ENCODE measurements around the gene EHMT1.
A peak's percentile ranks its signal among the peaks of the same experiment; 100 is the strongest.

Gene EHMT1

DNA sequence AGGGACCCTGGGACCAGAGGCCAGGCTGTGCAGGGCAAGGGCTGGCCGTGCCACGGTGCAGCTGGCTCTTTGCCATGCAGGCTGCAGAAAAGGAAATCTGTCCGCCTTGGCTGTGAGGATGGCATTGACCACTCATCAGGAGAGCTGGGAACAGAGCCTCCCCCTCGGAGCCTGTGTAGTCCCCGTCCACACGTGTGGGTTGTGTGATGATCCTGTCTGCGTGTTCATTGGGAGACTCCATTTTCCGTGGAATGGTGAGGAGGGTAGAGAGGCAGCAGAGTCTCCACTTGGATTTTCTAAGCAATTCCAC is 47.7 kb downstream of the EHMT1 start:
- H3K4me1 ChIP-seq (ENCODE audit: control insufficient read depth, insufficient read depth, low read length), result peaks cover 75% of the 10 kb centered on the region
- peak overlapping the region; percentile 88 for H3K27ac ChIP-seq (ENCODE audit: low read depth, low read length)
- peaks cover 7% of the 10 kb centered on the region; the same call in 1 of the 2 replicates for H3K36me3 ChIP-seq (ENCODE audit: control insufficient read depth, insufficient read depth, low read length)
- H3K9me3 ChIP-seq (ENCODE audit: control insufficient read depth, insufficient read depth, low read length), result no peaks in the 10 kb centered on the region
- peak overlapping the region; percentile 59 for H3K9ac ChIP-seq (ENCODE audit: low read depth, low read length)
- peak overlapping the region; percentile 13 for H3K4me3 ChIP-seq (ENCODE audit: low read depth, low read length)
- H3K27me3 ChIP-seq (ENCODE audit: control insufficient read depth, insufficient read depth, low read length), result no peaks in the 10 kb centered on the region

DNA sequence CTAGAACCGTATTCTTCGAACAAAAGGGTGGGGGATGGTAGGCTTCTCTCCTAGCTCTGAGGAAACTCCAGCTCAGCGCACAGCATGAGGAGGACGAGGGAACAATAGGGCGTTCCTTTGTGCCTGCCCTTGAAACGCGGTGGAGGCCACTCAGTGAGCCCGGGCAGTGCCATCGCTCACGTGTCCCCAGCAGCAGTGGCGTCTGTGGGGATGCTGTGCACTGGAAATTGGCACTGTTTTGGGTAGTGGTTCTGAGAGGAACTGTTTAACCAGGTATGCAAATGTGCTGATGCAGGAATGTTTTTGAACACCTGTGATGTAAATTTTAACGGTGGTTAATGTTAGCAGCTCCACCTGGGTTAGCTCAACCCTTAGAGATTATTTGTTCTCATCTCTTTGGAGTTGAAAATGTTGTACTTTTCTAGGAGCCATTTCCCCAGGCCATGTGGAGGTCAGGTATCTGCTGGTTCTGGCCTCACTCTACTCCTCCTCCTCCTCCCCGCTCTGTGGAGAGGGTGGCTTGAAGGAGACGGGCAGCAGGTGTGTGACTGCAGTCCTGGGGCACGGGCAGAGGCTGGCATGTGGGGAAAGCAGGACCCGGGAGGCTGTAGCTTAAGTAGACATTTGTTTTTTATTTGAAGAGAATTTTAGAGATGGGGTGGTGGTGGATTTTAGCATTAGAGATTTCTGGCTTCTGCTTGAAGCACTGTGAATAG is 48.3 kb downstream of the EHMT1 start:
- Histone ChIP-seq H3K9ac (ENCODE audit: low read depth, low read length) (peak overlapping the region; percentile 59), H3K36me3 (ENCODE audit: control insufficient read depth, insufficient read depth, low read length) (peaks cover 7% of the 10 kb centered on the region; the same call in 1 of the 2 replicates), H3K4me1 (ENCODE audit: control insufficient read depth, insufficient read depth, low read length) (peaks cover 75% of the 10 kb centered on the region), H3K27ac (ENCODE audit: low read depth, low read length) (peak overlapping the region; percentile 88), H3K4me3 (ENCODE audit: low read depth, low read length) (peak overlapping the region; percentile 13), H3K9me3 (ENCODE audit: control insufficient read depth, insufficient read depth, low read length) (no peaks in the 10 kb centered on the region), H3K27me3 (ENCODE audit: control insufficient read depth, insufficient read depth, low read length) (no peaks in the 10 kb centered on the region)

- no peaks in the 10 kb centered on the region for H3K27me3 ChIP-seq (ENCODE audit: control insufficient read depth, insufficient read depth, low read length)
- no peak overlapping the region for H3K9ac ChIP-seq (ENCODE audit: low read depth, low read length)
- H3K4me1 ChIP-seq (ENCODE audit: control insufficient read depth, insufficient read depth, low read length), result peaks cover 76% of the 10 kb centered on the region
- H3K4me3 ChIP-seq (ENCODE audit: low read depth, low read length), result no peak overlapping the region
- peaks cover 7% of the 10 kb centered on the region; the same call in 1 of the 2 replicates for H3K36me3 ChIP-seq (ENCODE audit: control insufficient read depth, insufficient read depth, low read length)
- peak overlapping the region; percentile 88 for H3K27ac ChIP-seq (ENCODE audit: low read depth, low read length)
- no peaks in the 10 kb centered on the region for H3K9me3 ChIP-seq (ENCODE audit: control insufficient read depth, insufficient read depth, low read length)
Measured at GRCh38 chr9:137668203-137668602, 49.4 kb downstream of the EHMT1 start.

DNA sequence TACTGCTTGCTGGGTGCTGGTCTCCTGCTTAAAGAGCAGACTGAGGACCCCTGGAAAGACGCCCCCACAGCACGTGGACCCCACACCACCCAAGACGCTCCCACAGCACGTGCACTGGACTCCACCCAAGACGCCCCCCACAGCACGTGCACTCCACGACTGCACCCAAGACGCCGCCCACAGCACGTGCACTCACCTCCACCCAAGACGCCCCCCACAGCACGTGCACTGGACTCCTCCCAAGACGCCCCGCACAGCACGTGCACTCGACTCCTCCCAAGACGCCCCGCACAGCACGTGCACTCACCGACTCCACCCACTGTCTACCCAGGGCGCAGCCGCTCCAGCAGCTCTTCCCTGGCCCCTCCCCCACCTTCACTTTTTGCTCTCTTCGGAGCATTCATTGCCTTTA is 50.5 kb downstream of the EHMT1 start:
- peaks cover 7% of the 10 kb centered on the region; the same call in 1 of the 2 replicates for H3K36me3 ChIP-seq (ENCODE audit: control insufficient read depth, insufficient read depth, low read length)

DNA sequence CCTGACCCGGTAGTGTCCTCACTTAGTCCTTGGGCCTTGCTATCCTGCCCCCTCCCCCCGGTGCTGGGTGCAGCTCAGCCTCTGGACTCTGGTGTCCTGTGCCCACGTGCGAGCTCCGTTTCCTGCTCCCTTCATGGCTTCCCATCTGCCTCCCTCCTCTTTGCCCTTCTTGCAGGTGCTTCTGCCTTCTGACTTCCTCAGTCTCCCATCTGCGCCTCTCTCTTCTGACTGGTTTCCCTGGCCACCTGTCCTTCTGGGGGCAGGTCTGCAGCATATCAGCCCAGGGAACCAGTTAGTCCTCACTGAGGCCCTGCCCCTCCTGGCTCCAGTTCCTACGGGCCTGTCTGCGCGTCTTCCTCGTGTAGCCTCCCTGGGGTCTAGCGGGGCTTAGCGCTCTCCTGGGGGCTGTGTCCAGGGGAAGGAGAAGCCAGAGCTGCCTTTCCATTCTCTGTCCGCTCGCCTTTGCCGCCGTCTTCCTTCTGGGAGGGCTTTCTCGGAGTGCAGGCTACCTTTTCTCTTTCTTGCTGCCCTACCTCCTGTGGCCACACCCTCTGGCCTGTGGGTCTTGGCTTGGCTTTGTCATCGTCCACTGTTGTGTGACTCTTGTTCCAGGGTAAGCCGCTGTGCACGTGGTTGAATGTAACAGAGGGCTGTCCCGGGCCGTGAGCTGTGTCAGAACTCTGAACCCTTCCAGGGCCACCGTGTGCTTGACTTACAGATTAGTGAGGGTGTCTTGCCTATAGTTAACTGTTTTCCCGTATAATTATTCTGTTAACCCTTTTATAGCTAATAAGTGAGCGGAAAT is 51.8 kb downstream of the EHMT1 start:
- Histone ChIP-seq H3K27me3 (ENCODE audit: control insufficient read depth, insufficient read depth, low read length) (no peaks in the 10 kb centered on the region), H3K36me3 (ENCODE audit: control insufficient read depth, insufficient read depth, low read length) (peaks cover 7% of the 10 kb centered on the region; the same call in 1 of the 2 replicates), H3K9me3 (ENCODE audit: control insufficient read depth, insufficient read depth, low read length) (no peaks in the 10 kb centered on the region), H3K4me3 (ENCODE audit: low read depth, low read length) (no peak overlapping the region), H3K27ac (ENCODE audit: low read depth, low read length) (peak overlapping the region; percentile 46), H3K9ac (ENCODE audit: low read depth, low read length) (no peak overlapping the region), H3K4me1 (ENCODE audit: control insufficient read depth, insufficient read depth, low read length) (peaks cover 71% of the 10 kb centered on the region)

More for the DNA sequence above, 50.5 kb downstream of the EHMT1 start:
- Histone ChIP-seq H3K4me1 (ENCODE audit: control insufficient read depth, insufficient read depth, low read length) (peaks cover 76% of the 10 kb centered on the region), H3K9me3 (ENCODE audit: control insufficient read depth, insufficient read depth, low read length) (no peaks in the 10 kb centered on the region), H3K4me3 (ENCODE audit: low read depth, low read length) (no peak overlapping the region), H3K27ac (ENCODE audit: low read depth, low read length) (no peak overlapping the region), H3K9ac (ENCODE audit: low read depth, low read length) (no peak overlapping the region), H3K27me3 (ENCODE audit: control insufficient read depth, insufficient read depth, low read length) (no peaks in the 10 kb centered on the region)

- Histone ChIP-seq H3K4me1 (ENCODE audit: control insufficient read depth, insufficient read depth, low read length) (peaks cover 66% of the 10 kb centered on the region), H3K9me3 (ENCODE audit: control insufficient read depth, insufficient read depth, low read length) (no peaks in the 10 kb centered on the region), H3K27ac (ENCODE audit: low read depth, low read length) (peak overlapping the region; percentile 46), H3K4me3 (ENCODE audit: low read depth, low read length) (no peak overlapping the region), H3K27me3 (ENCODE audit: control insufficient read depth, insufficient read depth, low read length) (no peaks in the 10 kb centered on the region), H3K9ac (ENCODE audit: low read depth, low read length) (no peak overlapping the region), H3K36me3 (ENCODE audit: control insufficient read depth, insufficient read depth, low read length) (peaks cover 7% of the 10 kb centered on the region; the same call in 1 of the 2 replicates)
Measured at GRCh38 chr9:137671196-137671538, 52.4 kb downstream of the EHMT1 start.

DNA sequence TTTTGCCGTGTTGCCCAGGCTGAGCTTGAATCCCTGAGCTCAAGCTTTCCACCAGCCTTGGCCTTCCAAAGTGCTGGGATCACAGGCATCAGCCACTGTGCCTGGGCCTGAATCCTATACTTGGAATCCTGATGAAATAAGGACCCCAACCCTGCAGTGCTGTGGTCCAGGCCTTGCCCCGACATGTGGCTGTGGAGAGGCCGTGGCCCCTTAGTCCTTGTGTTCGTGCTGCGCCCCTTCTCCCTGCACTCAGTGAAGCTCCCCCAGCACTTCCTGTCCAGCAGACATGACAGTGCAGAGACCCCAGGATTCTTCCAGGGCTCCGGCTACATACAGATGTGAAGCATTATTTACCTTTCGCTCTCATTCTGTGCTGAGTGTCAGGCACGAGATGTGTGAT is 52.9 kb downstream of the EHMT1 start:
- Histone ChIP-seq H3K27me3 (ENCODE audit: control insufficient read depth, insufficient read depth, low read length) (no peaks in the 10 kb centered on the region), H3K27ac (ENCODE audit: low read depth, low read length) (no peak overlapping the region), H3K9ac (ENCODE audit: low read depth, low read length) (no peak overlapping the region), H3K36me3 (ENCODE audit: control insufficient read depth, insufficient read depth, low read length) (peaks cover 7% of the 10 kb centered on the region; the same call in 1 of the 2 replicates), H3K4me1 (ENCODE audit: control insufficient read depth, insufficient read depth, low read length) (peaks cover 61% of the 10 kb centered on the region), H3K4me3 (ENCODE audit: low read depth, low read length) (no peak overlapping the region), H3K9me3 (ENCODE audit: control insufficient read depth, insufficient read depth, low read length) (no peaks in the 10 kb centered on the region)

GRCh38 chr9:137672907-137673791 is 54.3 kb downstream of the EHMT1 start:
- H3K4me1 ChIP-seq (ENCODE audit: control insufficient read depth, insufficient read depth, low read length), result peaks cover 53% of the 10 kb centered on the region

DNA sequence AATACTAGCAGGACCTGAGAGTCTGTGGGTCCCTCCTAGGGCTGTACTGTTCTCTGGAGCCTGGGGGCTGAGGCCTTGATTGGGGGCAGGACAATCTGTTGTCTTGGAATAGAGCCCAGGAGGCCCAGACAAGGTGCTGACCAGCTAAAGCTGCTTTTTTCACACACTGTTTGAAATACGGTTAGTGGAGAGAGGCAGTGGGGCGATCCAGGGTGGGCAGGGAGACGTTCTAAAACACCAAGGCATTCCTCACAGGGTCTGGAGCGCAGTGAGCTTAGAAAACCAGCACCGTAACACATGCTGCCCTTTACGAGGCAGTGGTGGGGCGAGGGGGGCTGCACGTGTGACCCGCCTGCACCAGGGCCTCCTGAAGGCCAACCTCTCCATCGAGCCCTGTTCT is 55.1 kb downstream of the EHMT1 start:
- H3K4me1 ChIP-seq (ENCODE audit: control insufficient read depth, insufficient read depth, low read length), result peaks cover 54% of the 10 kb centered on the region
- no peak overlapping the region for H3K9ac ChIP-seq (ENCODE audit: low read depth, low read length)
- peak overlapping the region; percentile 71 for H3K27ac ChIP-seq (ENCODE audit: low read depth, low read length)
- H3K36me3 ChIP-seq (ENCODE audit: control insufficient read depth, insufficient read depth, low read length), result peaks cover 9% of the 10 kb centered on the region; the same call in 1 of the 2 replicates
- H3K9me3 ChIP-seq (ENCODE audit: control insufficient read depth, insufficient read depth, low read length), result no peaks in the 10 kb centered on the region
- no peak overlapping the region for H3K4me3 ChIP-seq (ENCODE audit: low read depth, low read length)
- H3K27me3 ChIP-seq (ENCODE audit: control insufficient read depth, insufficient read depth, low read length), result no peaks in the 10 kb centered on the region

More at GRCh38 chr9:137672907-137673791, 54.3 kb downstream of the EHMT1 start:
- H3K9ac ChIP-seq (ENCODE audit: low read depth, low read length), result no peak overlapping the region
- H3K9me3 ChIP-seq (ENCODE audit: control insufficient read depth, insufficient read depth, low read length), result no peaks in the 10 kb centered on the region
- no peaks in the 10 kb centered on the region for H3K27me3 ChIP-seq (ENCODE audit: control insufficient read depth, insufficient read depth, low read length)
- H3K4me3 ChIP-seq (ENCODE audit: low read depth, low read length), result no peak overlapping the region
- H3K36me3 ChIP-seq (ENCODE audit: control insufficient read depth, insufficient read depth, low read length), result peaks cover 8% of the 10 kb centered on the region; the same call in 1 of the 2 replicates
- no peak overlapping the region for H3K27ac ChIP-seq (ENCODE audit: low read depth, low read length)

DNA sequence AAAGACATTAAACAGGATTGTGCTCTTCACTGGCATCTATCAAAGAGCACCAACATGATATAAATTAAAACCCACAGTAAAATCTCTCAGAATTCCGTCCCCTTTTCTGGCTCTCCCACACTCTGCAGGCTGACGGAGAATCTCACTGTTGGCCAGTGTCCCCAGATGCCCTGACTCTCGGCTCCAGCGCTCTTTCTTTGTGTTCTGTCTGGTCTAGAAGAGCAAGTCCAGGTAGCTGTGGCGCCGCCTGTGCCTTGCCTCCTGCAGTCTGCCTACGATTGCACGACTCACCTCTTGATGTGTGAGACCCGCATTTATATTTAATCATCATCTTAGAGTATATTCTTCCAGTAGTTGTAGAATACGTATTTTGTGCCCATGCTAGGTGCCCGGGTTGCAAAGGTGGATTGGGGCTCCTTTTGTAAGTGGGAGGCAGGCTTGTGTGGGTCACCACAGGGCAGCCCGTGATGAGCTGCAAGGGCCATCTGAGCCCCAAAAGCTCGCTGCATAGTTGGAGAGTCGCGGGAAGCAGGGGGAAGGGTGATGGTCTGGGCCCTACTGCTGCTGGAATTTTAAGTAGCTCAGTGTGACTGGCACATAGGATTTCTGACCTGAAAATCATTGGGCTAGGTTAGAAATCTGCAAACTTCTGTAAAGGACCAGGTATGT is 55.6 kb downstream of the EHMT1 start:
- H3K36me3 ChIP-seq (ENCODE audit: control insufficient read depth, insufficient read depth, low read length), result peaks cover 5% of the 10 kb centered on the region; the same call in 1 of the 2 replicates
- H3K27me3 ChIP-seq (ENCODE audit: control insufficient read depth, insufficient read depth, low read length), result no peaks in the 10 kb centered on the region
- H3K9me3 ChIP-seq (ENCODE audit: control insufficient read depth, insufficient read depth, low read length), result no peaks in the 10 kb centered on the region
- peaks cover 50% of the 10 kb centered on the region for H3K4me1 ChIP-seq (ENCODE audit: control insufficient read depth, insufficient read depth, low read length)
- H3K9ac ChIP-seq (ENCODE audit: low read depth, low read length), result no peak overlapping the region
- H3K27ac ChIP-seq (ENCODE audit: low read depth, low read length), result peak overlapping the region; percentile 71
- H3K4me3 ChIP-seq (ENCODE audit: low read depth, low read length), result no peak overlapping the region

Measured in HUES48 (cell line).